Measurements from ENCODE around the gene DOLK.

DNA sequence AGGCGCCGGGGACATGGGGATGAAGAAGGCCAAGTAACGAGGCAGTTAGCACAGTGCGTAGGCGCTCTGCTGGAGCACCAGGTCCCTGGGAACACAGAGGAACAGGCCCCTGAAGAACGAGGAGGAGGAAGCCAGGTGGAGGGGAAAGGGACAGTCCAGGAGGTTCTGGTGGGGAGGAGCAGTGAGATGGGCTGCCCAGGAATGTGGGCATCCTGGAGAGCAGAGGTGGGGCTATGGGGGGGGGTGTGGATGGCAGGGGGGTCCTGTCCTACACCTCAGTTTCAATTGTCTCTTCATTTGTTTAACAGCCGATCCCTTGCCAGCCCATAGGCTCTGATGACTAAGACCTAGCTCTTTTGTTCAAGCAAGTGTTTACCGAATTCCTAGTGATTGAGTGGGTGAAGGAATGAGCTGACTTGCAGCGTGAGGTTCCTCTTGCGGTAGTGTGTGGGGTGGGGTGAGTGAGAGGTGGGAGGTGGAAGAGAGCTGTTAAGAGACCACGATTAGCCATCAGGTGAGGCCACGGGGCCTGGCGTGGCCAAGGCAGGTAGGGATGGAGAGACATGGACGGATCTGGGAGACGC lies 35.0 kb downstream of the DOLK start:
- TF ChIP-seq, protein P1, sequence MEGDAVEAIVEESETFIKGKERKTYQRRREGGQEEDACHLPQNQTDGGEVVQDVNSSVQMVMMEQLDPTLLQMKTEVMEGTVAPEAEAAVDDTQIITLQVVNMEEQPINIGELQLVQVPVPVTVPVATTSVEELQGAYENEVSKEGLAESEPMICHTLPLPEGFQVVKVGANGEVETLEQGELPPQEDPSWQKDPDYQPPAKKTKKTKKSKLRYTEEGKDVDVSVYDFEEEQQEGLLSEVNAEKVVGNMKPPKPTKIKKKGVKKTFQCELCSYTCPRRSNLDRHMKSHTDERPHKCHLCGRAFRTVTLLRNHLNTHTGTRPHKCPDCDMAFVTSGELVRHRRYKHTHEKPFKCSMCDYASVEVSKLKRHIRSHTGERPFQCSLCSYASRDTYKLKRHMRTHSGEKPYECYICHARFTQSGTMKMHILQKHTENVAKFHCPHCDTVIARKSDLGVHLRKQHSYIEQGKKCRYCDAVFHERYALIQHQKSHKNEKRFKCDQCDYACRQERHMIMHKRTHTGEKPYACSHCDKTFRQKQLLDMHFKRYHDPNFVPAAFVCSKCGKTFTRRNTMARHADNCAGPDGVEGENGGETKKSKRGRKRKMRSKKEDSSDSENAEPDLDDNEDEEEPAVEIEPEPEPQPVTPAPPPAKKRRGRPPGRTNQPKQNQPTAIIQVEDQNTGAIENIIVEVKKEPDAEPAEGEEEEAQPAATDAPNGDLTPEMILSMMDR (IDR thresholded peaks at IDR 0.05), result no peak
- peak in 2 of 4 donors; percentile 16 to 34 for TF ChIP-seq POLR2A (IDR thresholded peaks at IDR 0.05)
